Panc1 (cell line): ENCODE data around the gene TCF20. TPM values are rescaled to one million over a fixed set of nuclear protein-coding genes. Genes with fewer than 3 reads are reported as not detected.
A peak's percentile ranks its signal among the peaks of the same experiment; 100 is the strongest.

Experiments
- ATAC-seq: fragments of 200-7000 bp; cut with Tn5 transposase; 2 replicates; pipeline ENCODE4 v1.9.1; 2020; ENCODE audit warnings: mild to moderate bottlenecking, moderate library complexity
- BruUV-seq: library from RNA; stranded (reverse); fragments of 400-500 nt; replicated peaks from 2 replicates; lab custom pipeline; 2021; lab: Mats Ljungman, UMichigan
- CTCF ChIA-PET: fragments of 300-600 bp; sonication (Branson Sonifier 250); formaldehyde crosslinking; loops from one replicate; lab custom pipeline; 2022; ENCODE audit warnings: antibody characterized with exemption; lab: Charles Lee
- POLR2A ChIA-PET: fragments of 300-600 bp; sonication (Branson Sonifier 250); formaldehyde crosslinking; loops from one replicate; lab custom pipeline; 2022; ENCODE audit warnings: antibody characterized with exemption; lab: Charles Lee
- DNase-seq: peaks from one replicate; pipeline ENCODE4 v3.0.0-alpha.2; 2010; ENCODE audit warnings: low read depth, low spot score
- H3K27ac ChIP-seq: 2 replicates; pipeline ENCODE4 v1.5.1; 2011; ENCODE audit warnings: mild to moderate bottlenecking, low read length, inconsistent platforms
- H3K27me3 ChIP-seq: fragments of 200-500 bp; sonication (Bioruptor generic); 2 replicates; pipeline ENCODE4 v1.6.0; 2014; ENCODE audit warnings: low read length, inconsistent platforms; ENCODE audit not compliant: control insufficient read depth, insufficient read depth
- H3K36me3 ChIP-seq: fragments of 200-500 bp; sonication (Bioruptor generic); 2 replicates; pipeline ENCODE4 v1.5.1; 2014; ENCODE audit warnings: inconsistent platforms, mild to moderate bottlenecking, low read length, moderate library complexity; ENCODE audit not compliant: control insufficient read depth, insufficient read depth
- H3K4me1 ChIP-seq: 2 replicates; pipeline ENCODE4 v1.5.1; 2011; ENCODE audit warnings: inconsistent platforms, mild to moderate bottlenecking, low read length, moderate library complexity; ENCODE audit not compliant: control insufficient read depth, insufficient read depth
- H3K4me3 ChIP-seq, 2 experiments: 2 replicates each; pipeline ENCODE4 v1.5.1; 2011 to 2012; ENCODE audit warnings: low read depth in 2 of 2, low read length in 2 of 2, mild to moderate bottlenecking in 2 of 2, inconsistent platforms in 1 of 2, moderate library complexity in 1 of 2
- H3K9me3 ChIP-seq: fragments of 200-500 bp; sonication (Bioruptor generic); 2 replicates; pipeline ENCODE4 v1.5.1; 2014; ENCODE audit warnings: low read depth, mild to moderate bottlenecking, inconsistent platforms, low read length, moderate library complexity; ENCODE audit not compliant: control insufficient read depth, insufficient read depth
- CTCF ChIP-seq: fragments of 450-650 bp; IDR thresholded peaks from 2 replicates; pipeline ENCODE4 v1.5.1; 2017; ENCODE audit warnings: mild to moderate bottlenecking
- POLR2AphosphoS5 ChIP-seq: IDR thresholded peaks from 2 replicates; pipeline ENCODE4 v1.6.1; 2012; ENCODE audit warnings: mild to moderate bottlenecking, low read depth, low read length, moderate library complexity
- REST ChIP-seq, 2 experiments: IDR thresholded peaks; 2 replicates each; pipeline ENCODE4 v1.6.1; 2011 to 2012; ENCODE audit warnings: low read depth in 2 of 2, control low read depth in 1 of 2, low read length in 1 of 2, mild to moderate bottlenecking in 1 of 2, moderate library complexity in 1 of 2; ENCODE audit not compliant: insufficient read depth in 1 of 2
- SIN3A ChIP-seq: IDR thresholded peaks from 2 replicates; pipeline ENCODE4 v1.6.1; 2012; ENCODE audit warnings: low read depth, mild to moderate bottlenecking, low read length, moderate library complexity, borderline replicate concordance; ENCODE audit not compliant: insufficient read depth
- TCF7L2 ChIP-seq: IDR thresholded peaks from 2 replicates; pipeline ENCODE4 v1.6.1; 2011; ENCODE audit warnings: mild to moderate bottlenecking, low read depth, low read length, inconsistent platforms
- in situ Hi-C: cut with HindIII; loops from 2 replicates; pipeline ENCODE4 v1.10.0; 2016; ENCODE audit warnings: low sequenced_read_pairs, low pct_unique_long_range_greater_than_20kb
- intact Hi-C: fragments of 100-400 bp; cut with micrococcal nuclease; formaldehyde crosslinking; loops from one replicate; pipeline ENCODE4 v1.10.0; 2022; ENCODE audit not compliant: unreplicated experiment
- total RNA-seq: library from RNA; stranded (reverse); gene quantifications from one replicate; pipeline ENCODE4 v1.2.1, GENCODE V29; 2021; ENCODE audit not compliant: unreplicated experiment

Gene TCF20
- total RNA-seq, 1 experiment from 2014 or later: 79.8 TPM

- BruUV-seq: no TSS peak
- H3K4me1 ChIP-seq: peaks cover 8% of the 10 kb centered on the region
- H3K9me3 ChIP-seq: no peaks in the 10 kb centered on the region
- DNase-seq (no peak), ATAC-seq (no peak)
- H3K4me3 ChIP-seq: no peak overlapping the region
- ChIA-PET POLR2A (no interaction called here), CTCF (interaction anchor here (0.7 kb wide), 1 partner anchor 9 kb away, joined by 3 read pairs; no protein-coding TSS in a partner anchor)
- intact Hi-C loops: no loop called here
- no peak overlapping the region for H3K27ac ChIP-seq
- in situ Hi-C loops: no loop called here
- no peak for TF ChIP-seq SIN3A
- TF ChIP-seq TCF7L2: peak; percentile 35
- no peaks in the 10 kb centered on the region for H3K27me3 ChIP-seq
- H3K36me3 ChIP-seq: no peaks in the 10 kb centered on the region
Measured at GRCh38 chr22:42304324-42304790, 33.9 kb upstream of the TCF20 start.

- BruUV-seq: no TSS peak
- no peak for DNase-seq
- ATAC-seq: peak; percentile 52; the same call in 1 of the 2 replicates
- in situ Hi-C loops (no loop called here), intact Hi-C loops (no loop called here)
- Histone ChIP-seq H3K36me3 (no peaks in the 10 kb centered on the region), H3K4me3 (no peak overlapping the region), H3K27me3 (no peaks in the 10 kb centered on the region), H3K9me3 (no peaks in the 10 kb centered on the region), H3K27ac (no peak overlapping the region), H3K4me1 (peaks cover 8% of the 10 kb centered on the region)
- POLR2A ChIA-PET: interaction anchor here (0.5 to 0.6 kb wide), 2 partner anchors 16 to 115 kb away, joined by 3 to 10 read pairs; no protein-coding TSS in a partner anchor
- CTCF ChIA-PET: interaction anchor here (0.7 kb wide), 1 partner anchor 8 kb away, joined by 3 read pairs; no protein-coding TSS in a partner anchor
- peak; percentile 67; the same call in 1 of the 2 replicates for TF ChIP-seq TCF7L2
- TF ChIP-seq REST (IDR thresholded peaks at IDR 0.05; ENCODE audit: insufficient read depth in 1 of 2, low read depth in 2 of 2, low read length in 1 of 2): no peak
Measured at GRCh38 chr22:42303396-42304323, 33.2 kb upstream of the TCF20 start.

GRCh38 chr22:42301742-42302102, 31.3 kb upstream of the TCF20 start:
- H3K27me3 ChIP-seq: no peaks in the 10 kb centered on the region
- no peaks in the 10 kb centered on the region for H3K9me3 ChIP-seq
- no peaks in the 10 kb centered on the region for H3K36me3 ChIP-seq
- intact Hi-C loops: no loop called here
- no TSS peak for BruUV-seq
- TF ChIP-seq POLR2AphosphoS5 (no peak), REST (IDR thresholded peaks at IDR 0.05; ENCODE audit: insufficient read depth in 1 of 2, low read depth in 2 of 2, low read length in 1 of 2) (no peak), TCF7L2 (no peak), CTCF (no peak), SIN3A (no peak)
- DNase-seq (no peak), ATAC-seq (no peak)
- POLR2A ChIA-PET: interaction anchor here (0.5 to 0.6 kb wide), 2 partner anchors 8 to 110 kb away, joined by 3 read pairs; no protein-coding TSS in a partner anchor
- no peak overlapping the region for H3K4me3 ChIP-seq
- in situ Hi-C loops: no loop called here
- CTCF ChIA-PET: no interaction called here
- H3K27ac ChIP-seq: no peak overlapping the region
- H3K4me1 ChIP-seq: peaks cover 14% of the 10 kb centered on the region
